GM18868 (cell line): Measurements from ENCODE around the gene GALR3.
"Not testable (repeated sequence)": the region's sequence is repeated elsewhere in the genome, so short reads cannot be mapped to it uniquely, and the experiment has no call there.

Source experiments
- ATAC-seq: cut with Tn5 transposase; IDR thresholded peaks from one replicate; pipeline ENCODE4 v1.9.1; 2021; ENCODE audit warnings: mild to moderate bottlenecking, moderate library complexity; ENCODE audit not compliant: unreplicated experiment

Gene GALR3

GRCh38 chr22:37823134-37823985 is at the start of gene GALR3:
GALR3 (plus strand) TSS chr22:37823382; CDS start chr22:37823407, 25 bp downstream.
- no peak for ATAC-seq

- no peak for ATAC-seq
These were observed 48.5 kb upstream of the GALR3 start for GRCh38 chr22:37774728-37775127.

- ATAC-seq, result no peak
These were observed 47.2 kb upstream of the GALR3 start for GRCh38 chr22:37775785-37776638.

DNA sequence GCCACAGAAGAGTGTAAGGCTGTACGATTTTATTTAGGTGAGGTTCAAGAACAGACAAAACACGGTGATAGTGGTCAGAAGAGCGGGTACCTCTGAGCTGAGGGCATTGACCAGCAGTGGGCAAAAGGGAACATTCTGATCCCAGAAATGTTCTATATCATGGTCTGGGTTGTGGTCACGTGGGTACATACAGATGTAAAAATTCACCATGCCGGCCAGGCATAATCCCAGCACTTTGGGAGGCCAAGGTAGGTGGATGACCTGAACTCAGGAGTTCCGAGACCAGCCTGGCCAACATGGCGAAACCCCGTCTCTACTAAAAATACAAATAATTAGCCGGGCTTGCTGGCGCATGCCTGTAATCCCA is 46.6 kb upstream of the GALR3 start:
- no peak for ATAC-seq

DNA sequence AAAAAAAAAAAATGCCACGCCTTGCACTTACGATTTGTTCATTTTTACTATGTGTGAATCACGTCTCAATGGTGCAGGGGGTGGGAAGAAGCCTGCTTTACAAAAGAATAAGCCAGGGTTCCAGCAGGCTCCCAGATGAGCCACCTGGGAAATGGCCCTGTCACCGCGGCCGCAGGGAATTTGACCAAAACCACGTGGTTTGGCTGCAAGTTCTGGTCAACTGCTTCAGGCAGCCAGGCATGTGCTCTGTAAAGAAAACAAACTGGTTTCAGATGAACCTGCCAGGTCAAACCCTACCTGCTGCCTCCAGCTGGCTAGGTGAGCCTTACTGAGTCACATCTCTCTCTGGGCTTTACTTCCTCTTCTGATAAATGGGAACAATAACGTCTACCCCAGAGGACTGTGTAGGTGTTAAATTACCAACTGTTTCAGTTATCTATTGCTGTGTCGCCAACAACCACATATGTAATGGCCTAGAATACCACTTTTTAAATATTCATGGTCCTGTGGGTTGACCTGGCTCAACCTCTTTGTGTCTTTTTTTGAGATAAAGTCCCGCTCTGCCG is 46.0 kb upstream of the GALR3 start:
- peak; percentile 46 for ATAC-seq

GRCh38 chr22:37778370-37779009 is 44.7 kb upstream of the GALR3 start:
- ATAC-seq, result no peak

DNA sequence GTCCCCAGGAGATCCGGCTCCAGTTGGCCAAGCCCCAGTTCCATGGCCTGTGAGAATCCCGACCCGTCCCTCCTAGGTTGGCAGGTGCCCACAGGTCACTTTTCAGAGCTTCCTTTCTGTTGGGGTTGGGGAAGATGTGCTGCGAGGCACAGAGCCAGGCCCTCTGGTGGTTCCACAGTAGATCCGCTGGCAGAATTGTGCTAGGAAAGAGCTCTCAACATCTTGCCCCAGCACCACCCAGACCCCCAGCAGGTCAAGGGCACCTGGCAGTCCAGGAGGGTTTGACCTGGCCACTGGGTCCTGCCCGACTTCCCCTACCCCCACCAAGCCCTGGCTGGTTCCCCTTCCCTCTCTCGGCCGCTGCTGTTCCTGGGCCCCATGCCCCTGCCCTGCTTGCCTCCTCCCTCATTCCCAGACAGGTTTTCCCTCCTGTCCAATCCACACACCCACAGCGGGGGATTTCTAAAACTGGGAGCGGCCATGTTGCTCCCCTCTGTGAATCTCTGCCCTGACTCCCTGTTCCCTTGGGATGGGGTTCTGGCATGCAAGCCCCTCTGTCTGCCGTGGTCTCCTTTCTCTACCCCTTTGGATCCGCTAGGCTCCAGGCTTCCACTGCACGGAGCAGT is 41.6 kb upstream of the GALR3 start:
- no peak for ATAC-seq

DNA sequence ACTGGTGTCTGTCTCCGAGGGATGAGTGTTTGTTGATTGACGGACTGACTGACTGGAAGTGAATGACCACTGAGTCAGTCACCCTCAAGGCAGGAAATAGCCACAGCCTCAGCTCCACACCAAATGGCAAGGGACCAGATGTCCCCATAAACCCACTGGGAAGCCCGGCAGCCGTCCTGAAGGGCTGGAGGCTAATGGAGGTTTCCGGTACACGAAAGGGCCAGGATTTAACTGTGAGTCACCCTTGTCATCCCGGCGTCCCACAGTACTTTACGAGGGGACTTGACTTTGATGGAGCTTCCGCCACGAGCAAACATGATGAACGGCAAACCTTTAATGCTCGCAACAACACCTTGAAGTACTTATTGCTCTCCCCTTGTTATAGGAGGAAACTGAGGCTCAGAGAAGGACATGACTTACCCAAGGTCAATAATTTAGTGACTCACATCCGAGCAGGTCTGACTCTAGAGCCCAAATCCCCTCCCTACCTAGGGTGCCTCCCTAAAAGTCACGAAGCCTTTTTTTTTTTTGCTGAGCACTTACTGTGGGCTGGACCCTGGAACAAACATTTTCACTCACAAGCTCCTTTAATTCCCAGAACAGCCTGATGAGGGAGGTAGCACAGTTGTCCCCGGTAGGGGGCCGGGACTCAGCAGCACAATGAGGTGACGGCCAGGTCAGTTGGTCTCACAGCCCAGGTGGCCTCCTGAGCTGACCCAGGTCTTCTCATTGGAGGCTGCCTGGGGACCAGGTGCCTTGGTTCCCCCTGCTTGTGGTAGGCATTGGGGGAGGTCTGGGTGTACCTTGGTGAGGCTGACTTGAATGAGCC is 40.6 kb upstream of the GALR3 start:
- no peak for ATAC-seq

DNA sequence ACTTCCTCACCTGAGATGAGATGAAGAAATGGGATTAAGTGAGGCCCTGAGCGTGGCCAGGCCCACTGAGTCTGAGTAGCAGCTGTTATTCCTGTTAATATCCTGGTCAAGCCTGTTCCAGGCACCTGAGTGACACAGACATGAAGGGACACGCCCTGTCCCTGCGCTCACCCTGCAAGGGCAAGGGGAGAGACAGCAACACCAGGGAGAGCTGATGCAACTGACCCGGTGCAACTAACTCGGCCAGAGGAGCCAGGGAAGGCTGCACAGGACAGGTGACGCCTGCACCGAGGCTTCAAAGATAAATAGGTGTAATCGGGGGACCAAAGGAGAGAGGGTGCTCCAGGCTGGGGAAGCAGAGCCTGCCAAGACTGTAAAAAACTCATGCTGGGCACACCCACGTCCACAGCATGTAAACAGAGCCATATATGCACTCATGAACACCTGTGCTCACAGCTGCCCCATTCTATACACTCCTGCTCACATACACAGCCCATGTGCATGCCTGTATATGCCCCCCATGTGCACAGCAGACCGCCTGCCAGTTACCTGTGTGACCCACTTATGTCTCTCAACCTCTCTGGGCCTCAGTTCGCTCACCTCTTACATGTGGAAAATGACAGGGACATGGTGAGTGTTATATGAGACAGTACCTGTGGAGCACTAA is 38.2 kb upstream of the GALR3 start:
- no peak for ATAC-seq

GRCh38 chr22:37790234-37790633 is 32.9 kb upstream of the GALR3 start:
- no peak for ATAC-seq

DNA sequence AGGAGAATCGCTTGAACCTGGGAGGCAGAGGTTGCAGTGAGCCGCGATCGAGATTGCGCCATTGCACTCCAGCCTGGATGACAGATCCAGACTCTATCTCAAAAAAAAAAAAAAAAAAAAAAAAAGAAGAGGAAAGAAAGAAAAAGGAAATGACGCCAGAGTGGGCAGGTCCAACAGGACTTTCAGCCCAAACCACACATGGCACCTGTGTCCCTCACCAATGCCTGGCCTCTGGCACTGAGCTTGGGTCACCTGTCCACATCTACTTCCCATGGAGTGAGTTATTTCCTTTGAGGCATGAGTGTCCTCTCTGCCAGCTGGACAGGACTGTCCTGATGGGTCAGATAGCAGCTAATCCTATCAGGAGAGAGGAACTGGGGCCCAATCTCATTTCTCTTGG is 30.7 kb upstream of the GALR3 start:
- ATAC-seq, result no peak

- ATAC-seq, result no peak
These were observed 28.8 kb upstream of the GALR3 start for GRCh38 chr22:37794376-37794775.

DNA sequence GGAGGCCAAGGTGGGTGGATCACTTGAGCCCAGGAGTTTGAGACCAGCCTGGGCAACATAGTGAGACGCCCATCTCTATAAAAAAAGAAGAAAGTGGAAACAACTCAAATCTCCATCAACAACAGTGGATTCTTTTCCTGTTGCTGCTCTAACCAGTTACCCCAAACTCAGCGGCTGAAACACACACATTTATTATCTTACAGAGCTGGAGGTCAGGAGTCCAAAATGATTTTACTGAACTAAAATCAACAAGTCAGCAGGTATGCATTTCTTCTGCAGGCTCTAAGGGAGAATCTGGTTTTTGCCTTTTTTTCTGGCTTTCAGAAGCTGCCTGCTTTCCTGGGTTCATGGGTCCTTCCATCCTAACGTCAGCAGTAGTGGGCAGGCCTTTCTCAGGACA is 27.1 kb upstream of the GALR3 start:
- ATAC-seq, result no peak

DNA sequence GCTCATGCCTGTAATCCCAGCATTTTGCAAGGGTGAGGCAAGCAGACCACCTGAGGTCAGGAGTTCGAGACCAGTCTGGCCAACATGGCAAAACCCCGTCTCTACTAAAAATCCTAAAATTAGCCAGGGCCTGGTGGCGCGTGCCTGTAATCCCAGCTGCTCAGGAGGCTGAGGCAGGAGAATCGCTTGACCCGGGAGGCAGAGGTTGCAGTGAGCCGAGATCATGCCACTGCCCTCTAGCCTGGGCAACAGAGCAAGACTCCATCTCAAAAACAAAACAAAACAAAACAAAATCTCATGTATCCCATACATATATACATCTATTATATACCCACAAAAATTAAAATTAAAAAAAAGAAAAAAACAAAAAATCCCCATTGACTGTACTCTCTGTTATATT is 25.9 kb upstream of the GALR3 start:
- ATAC-seq, result not testable (repeated sequence)

GRCh38 chr22:37797874-37798500 is 25.2 kb upstream of the GALR3 start:
- no peak for ATAC-seq

DNA sequence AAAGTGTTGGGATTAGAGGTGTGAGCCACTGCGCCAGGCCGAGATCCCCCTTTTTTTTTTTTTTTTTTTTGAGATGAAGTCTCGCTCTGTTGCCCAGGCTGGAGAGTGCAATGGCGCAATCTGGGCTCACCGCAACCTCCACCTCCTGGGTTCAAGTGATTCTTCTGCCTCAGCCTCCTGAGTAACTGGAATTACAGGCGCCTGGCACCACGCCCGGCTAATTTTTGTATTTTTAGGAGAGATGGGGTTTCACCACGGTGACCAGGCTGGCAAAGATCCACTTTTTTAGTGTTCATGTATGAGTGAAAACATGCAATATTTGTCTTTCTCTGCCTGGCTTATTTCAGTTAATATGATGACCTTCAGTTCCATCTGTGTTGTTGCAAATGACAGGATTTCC is 23.2 kb upstream of the GALR3 start:
- not testable (repeated sequence) for ATAC-seq

- no peak for ATAC-seq
These were observed 21.3 kb upstream of the GALR3 start for GRCh38 chr22:37801946-37802309.

GRCh38 chr22:37802310-37803194 is 20.6 kb upstream of the GALR3 start:
- no peak for ATAC-seq
